ENCODE data around the gene FCGR2B.
"Not testable (repeated sequence)": the region's sequence is repeated elsewhere in the genome, so short reads cannot be mapped to it uniquely, and the experiment has no call there.

FCGR2B gene

GRCh38 chr1:161662684-161663339 is at the start of gene FCGR2B:
Gene FCGR2B, plus strand, starts transcription at chr1:161663143. Its CDS starts 99 bp downstream, at chr1:161663242.
- DNase-seq (ENCODE audit: low read depth): not testable (repeated sequence)

- not testable (repeated sequence) for DNase-seq (ENCODE audit: low read depth)
These were observed 46.5 kb upstream of the FCGR2B start for GRCh38 chr1:161616417-161616816.

- not testable (repeated sequence) for DNase-seq (ENCODE audit: low read depth)
These were observed 44.4 kb upstream of the FCGR2B start for GRCh38 chr1:161618517-161618916.

- not testable (repeated sequence) for DNase-seq (ENCODE audit: low read depth)
These were observed 42.5 kb upstream of the FCGR2B start for GRCh38 chr1:161620399-161620798.

GRCh38 chr1:161621181-161622000 is 41.6 kb upstream of the FCGR2B start:
- peak; percentile 66 for DNase-seq (ENCODE audit: low read depth)

- not testable (repeated sequence) for DNase-seq (ENCODE audit: low read depth)
These were observed 40.9 kb upstream of the FCGR2B start for GRCh38 chr1:161622054-161622453.

- DNase-seq (ENCODE audit: low read depth): not testable (repeated sequence)
These were observed 39.4 kb upstream of the FCGR2B start for GRCh38 chr1:161623401-161624051.

GRCh38 chr1:161624605-161625004 is 38.3 kb upstream of the FCGR2B start:
- not testable (repeated sequence) for DNase-seq (ENCODE audit: low read depth)

- DNase-seq (ENCODE audit: low read depth): not testable (repeated sequence)
These were observed 36.3 kb upstream of the FCGR2B start for GRCh38 chr1:161626445-161627146.

- DNase-seq (ENCODE audit: low read depth): not testable (repeated sequence)
These were observed 32.7 kb upstream of the FCGR2B start for GRCh38 chr1:161630128-161630742.

- no peak for DNase-seq (ENCODE audit: low read depth)
These were observed 31.9 kb upstream of the FCGR2B start, which contains the start of gene FCGR3B for GRCh38 chr1:161631076-161631475. Gene FCGR3B, minus strand, starts transcription at chr1:161631176. Its CDS starts 82 bp downstream, at chr1:161631094.

- not testable (repeated sequence) for DNase-seq (ENCODE audit: low read depth)
These were observed 27.9 kb upstream of the FCGR2B start for GRCh38 chr1:161634993-161635392.

- not testable (repeated sequence) for DNase-seq (ENCODE audit: low read depth)
These were observed 26.7 kb upstream of the FCGR2B start for GRCh38 chr1:161636189-161636782.

- DNase-seq (ENCODE audit: low read depth): not testable (repeated sequence)
These were observed 26.0 kb upstream of the FCGR2B start for GRCh38 chr1:161636976-161637375.

GRCh38 chr1:161638251-161638993 is 24.5 kb upstream of the FCGR2B start:
- DNase-seq (ENCODE audit: low read depth): not testable (repeated sequence)

- not testable (repeated sequence) for DNase-seq (ENCODE audit: low read depth)
These were observed 23.7 kb upstream of the FCGR2B start for GRCh38 chr1:161639203-161639602.

GRCh38 chr1:161642697-161643096 is 20.2 kb upstream of the FCGR2B start:
- DNase-seq (ENCODE audit: low read depth): not testable (repeated sequence)

GRCh38 chr1:161643481-161644208 is 19.3 kb upstream of the FCGR2B start:
- DNase-seq (ENCODE audit: low read depth): not testable (repeated sequence)

GRCh38 chr1:161644855-161645254 is 18.1 kb upstream of the FCGR2B start:
- DNase-seq (ENCODE audit: low read depth): not testable (repeated sequence)
